ENCODE measurements around the gene SRGAP3.

SRGAP3 gene

DNA sequence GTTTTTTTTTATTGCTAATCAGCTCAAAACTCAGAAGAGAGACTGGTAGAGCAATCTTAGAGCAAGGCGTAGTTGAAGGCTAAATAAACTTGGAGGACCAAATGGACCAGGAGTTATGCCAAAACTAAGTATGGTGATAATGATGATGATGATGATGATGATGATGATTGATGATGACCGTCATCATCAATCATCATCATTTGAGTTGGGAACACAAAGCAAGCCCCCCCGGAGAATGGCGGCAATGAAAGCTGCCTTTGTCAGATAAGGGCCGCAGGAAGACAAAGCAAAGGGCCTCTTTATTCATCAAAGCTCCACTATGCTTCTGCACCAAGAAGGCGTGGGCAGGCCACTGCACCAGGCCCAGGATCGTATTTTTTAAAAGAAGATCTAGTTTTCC, 204.1 kb downstream of the SRGAP3 start:
- DNase-seq (ENCODE audit: low spot score): no peak

DNA sequence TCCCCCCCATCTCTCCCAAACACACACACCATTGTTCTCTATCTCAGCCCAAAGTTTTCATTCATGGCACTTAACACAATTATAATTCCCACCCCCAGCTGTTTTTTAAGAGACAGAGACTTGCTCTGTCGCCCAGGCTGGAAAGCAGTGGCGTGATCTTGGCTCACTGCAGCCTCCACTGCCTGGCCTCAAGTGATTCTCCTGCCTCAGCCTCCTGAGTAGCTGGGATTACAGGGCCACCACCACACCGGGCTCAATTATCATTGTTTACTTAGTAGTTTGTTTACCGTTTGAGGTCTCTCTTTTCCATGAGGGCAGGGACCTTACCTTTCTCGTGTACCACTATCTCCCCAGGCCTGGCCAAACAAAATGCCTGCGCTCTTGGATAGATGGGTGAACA, 206.4 kb downstream of the SRGAP3 start:
- DNase-seq (ENCODE audit: low spot score): no peak

DNA sequence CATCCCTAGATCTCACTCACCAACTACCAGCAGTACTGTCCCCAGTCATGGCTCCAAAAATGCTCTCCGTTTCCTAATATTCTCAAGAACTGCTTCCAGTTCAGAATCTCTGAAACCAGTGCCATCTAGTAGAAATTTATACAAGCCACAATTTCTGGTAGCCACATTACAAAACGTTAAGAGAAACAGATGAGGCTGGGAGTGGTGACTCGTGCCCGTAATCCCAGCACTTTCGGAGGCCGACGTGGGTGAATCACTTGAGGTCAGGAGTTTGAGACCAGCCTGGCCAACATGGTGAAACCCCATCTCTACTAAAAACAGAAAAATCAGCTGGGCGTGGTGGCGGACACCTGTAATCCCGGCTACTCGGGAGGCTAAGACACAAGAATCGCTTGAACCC, 207.8 kb downstream of the SRGAP3 start:
- no peak for DNase-seq (ENCODE audit: low spot score)

DNA sequence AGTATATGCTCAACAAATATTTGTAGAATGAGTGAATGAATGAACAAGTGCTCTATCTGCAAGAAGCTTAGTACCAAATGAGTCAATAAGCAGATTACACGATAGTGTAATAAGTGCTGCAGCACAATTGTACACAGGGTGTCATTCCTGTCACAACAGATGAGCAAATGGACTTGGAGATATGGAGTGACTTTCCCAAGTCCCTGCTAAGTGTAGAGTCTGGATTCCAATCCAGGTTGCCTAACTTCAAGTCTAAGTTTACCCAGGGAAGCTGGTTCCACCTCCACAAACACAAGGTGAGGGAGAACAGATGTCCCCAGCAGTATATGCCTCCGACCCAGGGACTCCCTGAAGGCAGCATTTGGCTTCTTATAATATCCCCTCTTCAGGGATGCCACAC, 208.4 kb downstream of the SRGAP3 start:
- no peak for DNase-seq (ENCODE audit: low spot score)

DNA sequence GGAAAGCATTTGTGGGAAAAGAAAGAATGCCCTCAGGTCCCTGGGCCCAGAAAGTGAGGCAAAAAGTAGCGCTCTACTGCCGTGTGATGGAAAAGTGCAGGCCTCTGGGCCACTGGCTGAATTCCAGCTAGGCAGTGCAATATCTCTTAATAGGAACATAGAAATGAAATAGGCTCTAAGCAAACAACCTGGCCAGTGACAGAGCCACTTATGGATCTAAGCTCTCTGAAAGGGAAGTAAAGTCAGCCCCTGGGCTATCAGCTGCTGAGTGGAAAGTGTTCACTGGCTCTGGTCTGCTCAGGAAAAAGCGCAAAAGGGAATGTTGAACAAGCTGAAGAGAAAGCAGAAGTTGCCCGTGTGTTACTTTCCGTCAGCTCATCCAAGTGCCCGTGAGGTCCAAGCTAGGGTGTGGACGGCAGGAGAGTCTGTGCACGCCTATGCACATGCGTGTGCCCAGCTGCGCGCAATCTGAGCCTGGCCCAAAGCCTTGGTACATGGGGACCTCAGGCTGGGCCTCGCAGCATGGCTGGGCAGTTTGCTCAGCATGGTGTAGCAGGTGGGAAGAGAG, 212.2 kb downstream of the SRGAP3 start:
- no peak for DNase-seq (ENCODE audit: low spot score)

DNA sequence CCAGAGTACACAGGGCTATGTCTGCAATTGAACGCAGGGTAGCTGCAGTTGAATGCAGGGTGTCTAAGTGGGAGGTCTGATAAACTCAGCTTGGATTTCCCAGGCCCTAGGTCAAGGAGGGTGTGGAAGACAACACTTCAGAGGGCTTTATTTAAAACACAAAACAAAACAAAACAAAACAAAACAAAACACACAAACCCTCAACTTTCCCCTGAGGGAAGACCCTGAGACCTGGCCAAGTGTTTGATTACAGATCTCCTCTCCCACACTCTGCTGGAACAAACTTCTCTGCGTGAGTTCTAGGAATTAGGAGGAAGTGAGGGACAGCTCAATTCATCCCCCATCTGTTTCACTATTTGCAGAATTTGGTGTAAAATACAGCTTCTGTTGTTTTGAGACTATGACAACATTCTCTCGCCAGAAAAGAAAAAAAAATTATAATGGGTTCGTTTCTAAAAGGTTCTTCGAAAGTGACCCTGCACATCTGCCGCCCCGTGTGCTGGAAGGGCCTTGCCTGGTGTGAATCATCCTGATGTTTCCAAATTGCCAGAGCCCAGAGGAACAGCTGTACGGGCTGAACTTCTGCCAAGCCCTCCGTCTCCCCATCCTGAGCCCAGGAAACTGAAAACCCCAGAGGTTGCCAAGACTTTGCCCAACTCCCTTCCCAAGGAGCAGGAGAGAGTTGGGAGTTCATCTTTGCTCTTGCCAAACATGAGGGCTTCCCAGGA, 212.9 kb downstream of the SRGAP3 start:
- no peak for DNase-seq (ENCODE audit: low spot score)

DNA sequence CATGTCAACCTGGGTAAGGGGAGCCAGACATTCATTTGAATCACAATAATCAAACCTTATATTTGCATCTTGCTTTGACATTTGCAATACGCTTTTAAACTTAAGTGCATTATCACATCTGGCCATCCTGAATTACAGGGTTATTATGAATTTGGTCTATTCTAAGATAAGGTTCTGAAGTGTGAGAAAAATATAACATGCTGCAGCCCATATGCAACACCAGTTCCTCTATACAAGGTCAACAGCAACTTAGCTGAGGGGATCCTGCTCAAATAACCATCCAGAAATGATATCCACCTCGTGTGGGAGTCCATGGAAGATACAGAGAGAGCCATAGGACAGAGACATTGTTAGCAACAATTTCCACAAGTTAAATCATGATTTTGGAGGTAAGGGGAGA, 213.5 kb downstream of the SRGAP3 start:
- no peak for DNase-seq (ENCODE audit: low spot score)

DNA sequence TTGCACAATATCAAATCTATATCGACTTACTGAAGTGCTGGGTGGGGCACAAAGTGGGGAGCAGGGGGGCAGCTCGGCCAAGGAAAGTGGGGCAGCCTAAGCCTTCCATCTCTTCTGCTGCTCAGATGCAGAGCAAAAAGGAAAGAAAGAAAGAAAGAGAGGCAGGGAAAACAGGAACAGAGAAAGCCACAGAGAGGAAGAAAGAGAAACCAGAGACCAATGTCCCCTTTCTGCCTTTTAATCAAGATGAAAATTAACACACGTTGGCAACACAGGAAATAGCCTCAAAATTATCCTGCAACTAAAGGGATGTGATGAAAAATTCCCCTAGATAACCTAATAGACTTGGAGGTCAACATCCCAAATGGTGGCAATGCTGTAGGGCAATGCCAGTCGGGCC, 214.0 kb downstream of the SRGAP3 start:
- DNase-seq (ENCODE audit: low spot score): no peak

DNA sequence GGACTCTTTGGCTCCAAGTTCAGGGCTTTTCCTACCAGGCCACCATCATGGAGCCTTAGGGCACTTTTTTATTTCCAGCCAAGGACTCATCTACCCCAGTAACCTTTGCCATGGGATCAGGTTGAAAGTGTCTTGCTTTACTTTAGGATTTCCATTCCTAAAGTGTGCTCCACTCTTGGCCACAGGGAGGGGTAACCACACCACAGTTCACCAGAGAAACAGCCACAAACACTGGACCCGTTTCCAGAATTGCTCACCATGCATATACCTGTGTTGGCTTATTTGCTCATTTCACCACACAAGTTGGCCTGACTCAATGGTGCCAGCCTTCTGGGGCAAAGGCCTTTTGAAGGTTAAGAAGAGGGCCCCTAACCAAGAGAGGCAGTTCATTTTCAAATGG, 215.6 kb downstream of the SRGAP3 start:
- DNase-seq (ENCODE audit: low spot score): no peak

DNA sequence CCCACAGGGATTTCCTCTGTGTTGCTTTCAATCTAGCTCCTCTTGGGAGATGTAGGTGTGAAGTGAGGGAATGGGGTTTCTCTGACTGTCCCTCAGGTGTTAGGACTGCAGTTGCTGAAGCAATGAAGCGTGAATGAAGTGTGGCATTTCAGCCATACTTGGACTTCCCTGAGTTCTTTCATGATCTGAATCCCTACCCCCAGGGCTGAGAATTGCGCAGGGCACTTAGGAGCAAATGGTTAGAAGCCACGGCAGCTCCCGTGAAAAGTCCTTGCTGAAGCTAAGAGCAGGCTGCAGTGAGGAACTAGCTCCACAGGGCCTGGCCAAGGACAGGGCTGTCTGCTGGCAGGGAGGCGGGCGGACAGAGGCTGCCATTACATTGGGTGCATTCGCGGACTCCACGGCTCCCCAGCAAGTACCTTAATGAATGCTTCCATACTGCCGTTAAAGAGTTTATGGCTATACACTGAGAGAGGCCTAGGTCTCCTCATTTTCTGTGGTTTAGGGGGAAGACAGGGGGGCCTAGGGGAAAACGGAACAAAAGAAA, 217.1 kb downstream of the SRGAP3 start:
- no peak for DNase-seq (ENCODE audit: low spot score)

DNA sequence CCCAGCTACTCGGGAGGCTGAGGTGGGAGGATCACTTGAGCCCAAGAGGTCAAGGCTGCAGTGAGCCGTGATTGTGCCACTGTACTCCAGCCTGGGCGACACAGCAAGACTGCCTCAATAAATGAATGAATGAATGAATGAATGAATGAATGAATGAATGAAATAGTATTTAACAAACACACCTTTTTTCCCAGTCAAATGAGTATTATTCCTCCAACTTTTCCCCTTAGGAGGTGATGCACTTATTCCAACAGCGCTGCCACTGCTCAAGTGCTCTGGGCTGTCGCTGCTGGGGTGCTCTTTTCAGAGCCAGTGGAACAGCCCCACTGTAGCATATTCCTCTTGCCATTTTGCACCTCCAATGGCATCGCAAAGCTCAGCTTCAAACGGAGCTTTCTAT, 219.4 kb downstream of the SRGAP3 start:
- no peak for DNase-seq (ENCODE audit: low spot score)

DNA sequence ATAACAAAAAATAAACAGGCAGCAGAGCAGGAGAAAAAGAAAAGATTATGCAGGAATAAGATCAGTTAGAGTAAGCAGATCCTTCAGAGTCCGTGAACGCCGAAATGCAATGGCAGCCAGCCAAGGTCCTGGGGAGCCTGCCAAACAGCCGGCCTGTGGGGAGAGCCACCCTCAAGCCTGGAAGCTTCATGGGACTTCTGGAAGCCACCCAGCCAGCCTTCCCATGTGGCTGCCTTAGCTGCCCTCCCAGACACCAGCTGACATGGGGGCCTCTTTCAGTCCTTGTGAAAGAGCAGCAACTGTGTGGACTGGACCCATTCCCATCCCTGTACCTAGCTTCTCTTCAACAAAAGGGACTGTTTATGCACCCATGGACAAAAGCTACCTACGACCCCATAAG, 221.3 kb downstream of the SRGAP3 start:
- DNase-seq (ENCODE audit: low spot score): no peak

DNA sequence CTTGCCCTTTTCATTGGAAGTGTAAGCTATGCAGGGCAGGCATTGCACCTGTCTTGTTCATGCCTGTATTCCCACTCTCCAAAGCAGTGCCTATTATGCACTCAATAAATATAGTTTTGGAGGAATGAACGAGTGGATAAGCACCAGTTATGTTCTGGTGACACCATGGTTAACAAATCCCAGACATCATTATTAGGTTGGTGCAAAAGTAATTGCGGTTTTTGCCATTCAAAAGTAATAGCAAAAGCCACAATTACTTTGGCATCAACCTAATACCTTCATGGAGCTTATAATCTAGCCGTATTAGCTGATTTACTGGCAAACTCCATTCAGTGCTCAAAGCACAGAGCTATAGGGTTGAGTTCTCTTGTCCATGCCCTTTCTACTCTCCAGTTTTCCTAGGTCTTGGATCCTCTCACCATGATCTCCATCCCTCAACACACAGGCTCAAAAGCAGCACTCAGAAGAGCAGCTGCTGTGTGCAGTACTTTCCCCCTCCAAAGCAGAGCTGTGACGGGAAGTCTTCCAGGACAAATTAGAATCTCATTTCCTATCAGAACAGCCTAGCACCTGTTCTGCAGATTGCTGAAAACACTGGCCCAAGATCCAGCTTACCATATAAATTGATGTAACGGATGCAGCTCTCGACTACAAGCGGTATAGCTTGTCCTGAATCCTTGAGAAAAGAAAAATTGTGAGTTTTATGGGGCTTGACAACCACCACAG, 223.0 kb downstream of the SRGAP3 start:
- DNase-seq (ENCODE audit: low spot score): no peak

DNA sequence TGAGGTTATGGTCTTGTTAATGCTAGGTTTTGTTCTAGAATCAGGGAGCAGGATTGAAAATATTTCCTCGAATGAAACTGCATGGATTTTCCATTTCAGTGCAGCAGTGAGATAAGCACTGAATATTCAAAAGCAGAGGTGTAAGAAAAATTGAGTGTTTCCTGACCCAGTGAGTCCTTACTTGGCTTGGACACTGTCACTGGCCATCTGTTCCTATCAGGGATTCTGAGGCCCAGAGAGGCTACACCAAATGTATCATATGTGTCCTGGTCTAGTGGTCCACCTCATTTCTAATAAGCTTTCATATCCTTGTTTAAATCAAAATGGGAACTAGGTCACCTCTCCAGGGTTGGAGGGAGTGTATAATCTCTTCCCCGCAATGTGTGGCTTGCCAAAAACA, 225.1 kb downstream of the SRGAP3 start:
- no peak for DNase-seq (ENCODE audit: low spot score)

DNA sequence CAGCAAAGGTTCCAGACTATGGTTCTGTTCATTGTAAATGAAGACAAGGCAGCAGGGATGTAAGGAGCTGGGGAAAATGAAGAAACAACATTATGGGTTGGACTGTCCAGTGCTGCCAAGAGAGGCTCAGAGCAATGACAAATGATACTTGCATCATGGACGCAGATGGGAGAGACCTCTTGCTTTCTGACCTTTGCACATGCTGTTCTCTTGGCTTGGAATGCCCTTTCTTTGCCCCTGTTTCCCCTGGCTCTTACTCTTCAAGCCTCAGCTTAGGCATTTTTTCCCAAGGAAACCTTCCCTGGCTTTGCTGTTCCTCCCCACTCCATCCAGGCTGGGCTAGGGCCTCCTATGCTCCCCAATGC, 226.2 kb downstream of the SRGAP3 start:
- no peak for DNase-seq (ENCODE audit: low spot score)

DNA sequence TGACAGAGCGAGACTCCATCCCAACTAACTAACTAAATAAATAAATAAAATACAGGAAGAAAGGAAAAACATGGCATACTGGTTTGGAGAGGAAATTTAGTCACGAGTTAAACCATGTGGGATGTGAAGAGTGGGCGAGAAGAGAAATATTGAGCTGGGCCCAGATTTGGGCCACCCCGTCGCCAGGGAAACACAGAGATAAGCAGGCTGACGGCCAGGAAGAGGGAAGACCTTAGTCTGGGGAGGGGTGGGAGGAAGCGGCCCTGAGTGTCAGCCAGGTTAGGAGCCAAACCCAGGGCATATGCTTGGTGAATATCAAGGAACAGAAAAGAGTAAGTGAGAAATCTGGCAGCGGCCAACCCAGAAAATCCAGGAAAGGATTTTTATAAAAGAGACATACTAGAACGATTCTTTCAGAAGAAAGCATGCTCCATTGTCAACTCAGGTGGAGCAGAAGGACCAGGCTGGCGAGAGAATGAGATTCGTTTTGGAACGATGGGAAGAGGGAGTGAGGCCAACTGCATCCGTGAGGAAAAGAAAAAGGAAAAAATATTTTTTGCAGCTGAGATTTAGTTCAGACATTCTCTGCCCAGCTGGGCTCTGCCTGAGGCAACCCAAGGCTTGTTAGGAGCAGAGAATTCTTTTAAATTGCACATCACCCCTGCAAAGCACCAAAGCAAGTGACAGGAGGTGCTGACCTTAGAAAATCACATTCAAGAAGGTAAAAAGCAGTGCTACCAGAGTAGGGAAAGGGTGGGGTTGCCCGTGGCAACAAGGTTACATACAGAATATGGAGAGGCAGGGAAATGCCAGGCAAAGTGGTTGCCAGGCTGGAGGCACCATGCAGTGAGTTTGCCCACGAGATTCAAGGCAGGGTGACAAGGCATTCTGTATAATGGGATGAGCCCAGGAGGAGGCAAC, 226.9 kb downstream of the SRGAP3 start:
- DNase-seq (ENCODE audit: low spot score): no peak

DNA sequence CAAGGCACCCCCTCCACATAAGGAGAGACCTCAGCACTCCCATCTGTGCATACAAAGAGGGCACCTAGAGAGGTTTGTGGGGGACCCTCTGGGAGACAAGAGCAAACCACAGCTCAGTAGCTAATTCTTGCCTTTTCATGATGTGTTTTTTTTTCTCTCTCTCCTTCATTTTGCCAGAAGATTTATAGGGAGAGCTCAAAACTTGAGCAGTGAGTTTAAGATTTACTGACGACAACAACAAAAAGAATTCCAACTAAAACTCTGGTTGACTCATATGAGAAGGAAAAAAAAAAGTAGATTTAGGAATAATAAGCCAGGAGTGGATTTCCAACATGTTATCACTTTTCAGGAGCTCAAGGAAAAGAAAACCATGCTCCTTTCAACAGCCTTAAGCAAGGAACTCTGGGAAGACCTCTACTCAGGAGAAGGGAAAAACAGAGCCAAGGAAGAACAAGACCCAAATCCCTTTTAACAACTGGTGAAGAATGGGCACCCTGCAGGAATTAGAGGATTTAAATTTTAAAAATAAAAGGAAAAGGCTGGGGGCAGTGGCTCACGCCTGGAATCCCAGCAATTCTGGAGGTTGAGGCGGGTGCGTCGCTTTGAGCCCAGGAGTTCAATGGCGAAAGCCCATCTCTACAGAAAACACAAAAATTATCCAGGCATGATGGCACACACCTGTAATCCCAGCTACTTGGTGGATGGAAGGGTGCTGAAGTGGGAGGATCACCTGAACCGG, 228.0 kb downstream of the SRGAP3 start:
- DNase-seq (ENCODE audit: low spot score): no peak

DNA sequence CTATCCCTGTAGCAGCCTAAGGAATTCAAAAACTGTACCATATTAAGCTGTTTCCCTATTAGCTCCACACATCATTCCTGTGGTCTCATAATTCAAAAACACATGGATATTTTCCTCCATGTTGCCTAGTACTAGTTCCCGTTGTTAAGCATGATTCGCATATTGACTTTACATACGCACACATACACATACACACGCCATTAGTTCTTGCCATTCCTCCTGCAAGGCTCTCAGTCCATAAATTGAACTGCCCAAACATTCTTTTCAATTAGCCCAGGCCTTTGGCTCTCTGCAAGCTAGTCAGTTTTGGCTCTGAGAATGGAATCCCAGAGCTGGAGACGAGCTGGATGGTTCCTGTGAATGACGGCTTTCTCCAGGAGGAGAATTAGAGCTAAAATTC, 229.0 kb downstream of the SRGAP3 start:
- no peak for DNase-seq (ENCODE audit: low spot score)

DNA sequence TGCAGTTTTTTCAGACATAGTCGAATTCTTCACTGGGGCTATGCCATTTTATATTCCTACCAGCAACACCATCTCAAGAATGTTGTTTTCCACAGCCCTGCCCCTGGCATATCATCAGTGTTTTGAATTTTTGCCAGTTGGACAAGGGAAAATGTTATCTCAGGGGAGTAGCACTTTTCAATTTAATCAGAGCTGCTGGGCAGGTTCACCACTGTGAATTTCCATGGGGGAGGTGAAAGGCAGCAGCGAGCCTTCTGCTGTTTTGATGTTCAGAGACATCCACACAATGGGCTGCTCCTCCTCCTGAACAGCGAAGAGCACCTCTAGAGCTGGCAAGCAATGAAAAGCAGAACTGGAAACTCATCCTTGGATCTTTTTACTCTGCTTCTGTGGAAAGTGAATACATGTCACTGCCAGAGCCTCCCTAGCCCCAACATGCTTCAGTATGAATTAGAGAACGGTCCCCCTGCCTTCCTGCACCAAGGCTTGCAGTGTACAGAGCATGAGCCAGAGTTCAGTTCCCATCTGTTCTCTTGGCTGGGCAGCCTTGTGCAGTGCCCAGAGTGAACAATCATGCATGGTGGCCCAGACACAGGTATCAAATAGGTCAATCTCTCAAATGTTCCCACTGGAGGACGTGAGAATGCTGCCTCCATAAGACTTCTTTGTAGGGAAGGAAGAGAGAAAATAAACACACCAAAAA, 230.0 kb downstream of the SRGAP3 start:
- DNase-seq (ENCODE audit: low spot score): no peak

DNA sequence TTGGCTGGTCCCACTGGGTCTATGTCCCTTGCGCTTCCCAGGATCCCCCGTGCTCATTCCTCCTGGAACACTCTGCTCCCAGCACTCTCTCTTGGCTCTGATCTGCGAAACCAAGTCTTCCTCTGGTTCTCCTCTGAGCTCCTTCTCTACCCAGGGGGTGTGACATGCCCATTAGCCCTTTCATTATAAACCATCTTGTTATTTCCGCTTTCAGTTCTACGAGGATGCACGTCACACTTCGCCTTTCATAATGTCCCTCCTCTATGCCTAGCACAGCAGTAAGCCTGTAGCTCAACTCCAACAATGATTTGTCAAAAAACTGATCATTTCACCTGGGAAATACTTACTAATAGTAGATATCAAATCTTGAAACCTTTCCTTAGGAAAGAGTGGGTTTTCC, 234.2 kb downstream of the SRGAP3 start:
- DNase-seq (ENCODE audit: low spot score): no peak
